Activated CD8-positive, alpha-beta memory T cell treated with anti-CD3 and anti-CD28 coated beads for 4 hours (primary cell): ENCODE measurements around the gene KDELR1.

Experiments
- DNase-seq, 2 donors: peaks; one replicate each; pipeline ENCODE4 v3.0.0-alpha.2; 2020; ENCODE audit warnings: low read depth in 2 of 2

The KDELR1 gene

DNA sequence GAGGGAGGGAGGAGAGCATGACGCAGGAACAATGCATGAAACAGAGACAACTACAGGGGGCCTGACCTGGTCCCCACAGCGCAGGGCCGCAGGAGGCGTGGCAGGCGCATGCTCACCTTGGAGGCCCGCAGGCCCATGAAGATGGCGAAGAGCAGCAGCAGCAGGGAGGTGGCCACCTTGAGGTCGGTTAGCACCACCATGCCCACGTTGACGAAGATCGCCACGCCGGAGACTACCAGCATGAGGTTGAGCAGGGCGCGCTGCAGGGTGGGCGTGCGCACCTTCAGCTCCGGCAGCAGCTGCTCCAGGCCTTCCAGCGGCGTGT, 49.0 kb downstream of the KDELR1 start:
- DNase-seq = no peak

GRCh38 chr19:48341515-48342413, 49.6 kb downstream of the KDELR1 start:
- no peak for DNase-seq

- DNase-seq = no peak
Observed at GRCh38 chr19:48340995-48341394, 50.4 kb downstream of the KDELR1 start.

DNA sequence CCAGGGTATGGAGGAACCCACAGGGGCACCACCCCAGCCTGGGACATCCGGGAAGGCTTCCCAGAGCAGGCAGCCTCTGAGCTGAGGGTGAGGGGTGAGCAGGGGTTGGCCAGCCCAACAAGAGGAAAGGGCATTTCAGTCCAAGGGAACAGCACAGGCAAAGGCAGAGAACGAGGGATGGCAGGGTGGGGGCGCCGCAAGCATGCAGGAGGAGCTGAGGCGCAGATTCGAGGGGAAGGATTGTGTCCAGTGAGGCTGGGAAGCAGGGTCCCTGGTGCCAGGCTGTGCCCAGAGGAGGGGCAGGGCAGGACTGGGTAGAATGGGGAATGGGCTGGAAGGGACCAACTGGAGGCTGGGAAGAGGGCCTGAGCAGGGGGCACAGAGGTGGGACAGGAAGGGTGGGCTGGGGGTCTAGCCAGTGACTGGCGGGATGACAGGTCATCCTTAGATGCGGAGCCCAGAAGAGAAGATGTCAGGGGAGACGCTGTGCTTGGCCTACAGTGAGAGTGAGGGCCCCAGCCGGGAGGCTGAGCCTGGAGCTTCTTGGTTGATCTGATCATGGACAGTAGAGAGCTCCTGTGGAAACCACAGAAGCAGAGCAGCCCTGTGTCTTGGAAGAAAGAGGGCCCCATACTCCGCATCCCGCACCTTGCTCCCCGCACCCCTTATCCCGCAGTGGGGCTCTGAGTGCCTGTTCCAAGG, 52.4 kb downstream of the KDELR1 start:
- no peak for DNase-seq

GRCh38 chr19:48338253-48338755, 53.0 kb downstream of the KDELR1 start:
- no peak for DNase-seq

- DNase-seq = peak; percentile 81 to 89
Observed at GRCh38 chr19:48333467-48334384, 57.6 kb downstream of the KDELR1 start.

GRCh38 chr19:48332662-48333466, 58.5 kb downstream of the KDELR1 start:
- peak; percentile 79 to 93 for DNase-seq
